Activated naive CD4-positive, alpha-beta T cell treated with anti-CD3 and anti-CD28 coated beads, Interleukin-2, amount 50 U/mL, for 24 hours (primary cell): ENCODE measurements around the gene CALHM5.

Experiments
- H3K27ac Mint-ChIP-seq: one replicate; pipeline ENCODE4 v1.8.0; 2021; ENCODE audit warnings: mild to moderate bottlenecking, mixed read lengths
- H3K27me3 Mint-ChIP-seq: one replicate; pipeline ENCODE4 v1.8.0; 2021; ENCODE audit warnings: mixed read lengths
- H3K36me3 Mint-ChIP-seq: one replicate; pipeline ENCODE4 v1.8.0; 2021; ENCODE audit warnings: mixed read lengths
- H3K4me1 Mint-ChIP-seq: one replicate; pipeline ENCODE4 v1.8.0; 2021; ENCODE audit warnings: mixed read lengths
- H3K4me3 Mint-ChIP-seq: one replicate; pipeline ENCODE4 v1.8.0; 2021; ENCODE audit warnings: mild to moderate bottlenecking, mixed read lengths
- H3K9me3 Mint-ChIP-seq: one replicate; pipeline ENCODE4 v1.8.0; 2021; ENCODE audit warnings: mixed read lengths

The CALHM5 gene

DNA sequence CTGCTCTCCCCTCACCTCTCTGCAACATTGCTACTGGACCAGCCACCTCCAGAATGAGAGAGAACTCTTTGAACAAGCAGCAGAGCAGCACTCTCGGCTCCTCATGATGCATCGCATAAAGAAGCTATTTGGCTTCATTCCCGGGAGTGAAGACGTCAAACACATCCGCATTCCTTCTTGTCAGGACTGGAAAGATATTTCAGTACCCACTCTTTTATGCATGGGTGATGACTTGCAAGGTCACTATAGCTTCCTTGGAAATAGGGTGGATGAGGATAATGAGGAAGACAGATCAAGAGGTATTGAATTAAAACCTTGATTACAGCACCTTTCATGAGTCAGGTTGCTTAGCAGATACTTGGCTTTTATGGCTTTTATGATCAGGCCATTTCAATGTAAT is 46.5 kb downstream of the CALHM5 start:
- Mint-ChIP-seq H3K9me3 (no peaks in the 10 kb centered on the region), H3K4me1 (no peaks in the 10 kb centered on the region), H3K27me3 (peaks cover 10% of the 10 kb centered on the region), H3K4me3 (no peak overlapping the region), H3K36me3 (no peaks in the 10 kb centered on the region), H3K27ac (no peak overlapping the region)

DNA sequence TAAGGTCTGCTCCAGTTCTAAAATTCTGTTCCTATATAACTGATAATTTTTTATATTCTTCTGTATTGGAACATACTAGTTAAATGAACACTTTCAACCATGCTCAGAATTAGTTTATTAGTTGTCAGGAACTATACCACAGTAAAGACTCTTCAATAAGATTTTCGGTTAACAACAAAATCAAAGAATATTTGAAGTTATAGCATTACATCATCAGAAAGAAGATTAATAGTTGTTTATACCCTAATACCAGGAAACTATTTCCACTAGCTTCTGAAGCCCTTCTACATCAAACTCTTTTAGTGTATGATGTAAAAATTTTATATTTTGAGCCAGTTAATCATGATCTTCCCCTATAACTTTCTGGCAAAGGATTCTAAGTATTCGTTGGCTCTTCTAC is 48.7 kb downstream of the CALHM5 start:
- H3K4me3 Mint-ChIP-seq = no peak overlapping the region

DNA sequence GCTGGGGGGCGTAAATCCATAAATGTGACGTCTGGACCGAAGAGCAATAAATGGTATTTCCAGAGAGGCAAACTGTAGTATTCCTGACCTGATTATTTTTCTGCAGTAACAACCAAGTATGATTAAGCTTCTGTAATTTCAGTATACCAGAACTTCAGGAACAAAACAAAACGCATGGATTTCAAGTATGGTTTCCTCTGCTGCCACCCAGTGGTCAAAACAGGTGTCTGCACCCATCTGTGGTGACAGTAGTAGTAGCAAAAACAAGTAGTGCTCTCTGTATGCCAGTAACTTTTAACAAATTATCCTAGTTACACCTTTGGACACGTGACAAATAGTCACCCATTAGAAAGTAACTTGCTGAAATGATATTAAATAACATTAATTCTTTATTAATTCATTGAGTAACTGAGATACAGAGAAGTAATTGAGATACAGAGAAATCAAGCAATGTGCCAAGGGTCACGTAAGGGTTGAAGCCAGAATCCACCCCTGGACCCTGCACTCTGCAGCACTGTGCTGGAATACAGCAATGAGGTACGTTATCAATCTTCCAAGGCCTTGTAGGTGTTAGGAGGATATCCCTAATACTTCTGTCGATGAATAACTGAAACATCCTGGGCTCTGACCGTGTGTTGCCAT is 50.1 kb downstream of the CALHM5 start:
- Mint-ChIP-seq H3K4me3 (no peak overlapping the region), H3K4me1 (peaks cover 9% of the 10 kb centered on the region), H3K9me3 (no peaks in the 10 kb centered on the region), H3K27me3 (peaks cover 7% of the 10 kb centered on the region), H3K27ac (no peak overlapping the region), H3K36me3 (no peaks in the 10 kb centered on the region)

More for the DNA sequence above, 48.7 kb downstream of the CALHM5 start:
- Mint-ChIP-seq H3K27me3 (peaks cover 5% of the 10 kb centered on the region), H3K9me3 (no peaks in the 10 kb centered on the region), H3K4me1 (peaks cover 9% of the 10 kb centered on the region), H3K36me3 (no peaks in the 10 kb centered on the region), H3K27ac (no peak overlapping the region)

DNA sequence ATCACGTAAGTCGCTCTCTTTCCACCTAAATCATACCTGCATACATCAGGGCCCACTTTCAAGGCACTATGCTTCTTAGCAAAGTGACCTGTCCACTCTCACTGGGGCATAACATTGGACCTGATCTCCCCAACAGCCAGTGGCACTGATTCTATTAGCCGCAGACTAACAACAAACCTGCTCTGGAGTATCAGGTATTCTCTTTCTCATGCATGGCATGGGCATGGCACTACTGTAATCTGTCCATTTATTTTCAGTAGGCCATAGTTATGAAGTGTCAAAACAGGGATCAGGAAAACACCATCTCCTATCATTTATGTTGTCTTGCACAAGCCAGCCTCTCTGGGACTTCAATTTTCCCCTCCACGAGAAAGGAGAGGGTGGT is 50.6 kb downstream of the CALHM5 start:
- no peaks in the 10 kb centered on the region for H3K9me3 Mint-ChIP-seq
- peaks cover 9% of the 10 kb centered on the region for H3K4me1 Mint-ChIP-seq
- H3K36me3 Mint-ChIP-seq = no peaks in the 10 kb centered on the region
- H3K27ac Mint-ChIP-seq = no peak overlapping the region
- H3K4me3 Mint-ChIP-seq = no peak overlapping the region
- peaks cover 7% of the 10 kb centered on the region for H3K27me3 Mint-ChIP-seq

DNA sequence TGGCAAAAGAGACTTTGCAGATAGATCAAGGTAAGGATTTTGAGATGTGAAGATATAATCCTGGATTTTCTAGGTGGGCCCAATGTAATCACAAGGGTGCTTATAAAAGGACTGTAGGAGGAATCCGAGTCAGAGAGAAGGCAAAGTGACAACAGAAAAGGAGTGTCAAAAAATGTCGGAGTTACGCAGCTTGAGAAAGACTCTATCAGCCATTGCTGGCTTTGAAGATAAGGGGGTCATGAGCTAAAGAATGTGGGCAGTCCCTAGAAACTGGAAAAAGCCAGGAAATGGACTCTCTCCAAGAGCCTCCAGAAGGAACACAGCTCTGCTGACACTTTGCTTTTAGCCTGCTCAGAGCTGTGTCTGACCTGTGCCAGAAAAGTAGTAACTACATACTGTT is 51.2 kb downstream of the CALHM5 start:
- Mint-ChIP-seq H3K9me3 (no peaks in the 10 kb centered on the region), H3K27ac (no peak overlapping the region), H3K4me1 (peaks cover 9% of the 10 kb centered on the region), H3K36me3 (no peaks in the 10 kb centered on the region), H3K4me3 (no peak overlapping the region), H3K27me3 (peaks cover 7% of the 10 kb centered on the region)

DNA sequence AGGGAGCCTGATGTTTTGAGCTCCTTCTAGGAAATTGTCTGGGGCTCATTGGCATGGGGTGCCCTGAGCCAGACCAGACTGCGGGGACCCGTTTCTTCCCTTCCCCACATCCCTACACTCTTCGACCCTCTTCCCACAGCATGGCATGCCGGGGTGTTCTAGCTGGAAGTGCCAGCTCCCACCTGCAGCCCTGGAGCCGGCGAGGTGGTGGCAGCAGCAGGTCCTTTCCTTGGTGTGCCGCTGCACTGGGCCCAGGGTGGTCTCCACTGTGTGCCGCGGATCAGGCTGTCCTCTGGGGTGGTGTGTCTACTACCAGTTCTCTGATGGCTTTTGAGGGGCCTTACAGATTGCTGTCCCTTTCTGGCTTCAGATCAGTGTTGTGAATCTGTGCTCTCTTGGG is 52.4 kb downstream of the CALHM5 start:
- peaks cover 11% of the 10 kb centered on the region for H3K4me1 Mint-ChIP-seq
- peaks cover 7% of the 10 kb centered on the region for H3K27me3 Mint-ChIP-seq
- H3K9me3 Mint-ChIP-seq = no peaks in the 10 kb centered on the region
- peak overlapping the region; percentile 52 for H3K4me3 Mint-ChIP-seq
- H3K36me3 Mint-ChIP-seq = no peaks in the 10 kb centered on the region
- peak overlapping the region; percentile 27 for H3K27ac Mint-ChIP-seq

DNA sequence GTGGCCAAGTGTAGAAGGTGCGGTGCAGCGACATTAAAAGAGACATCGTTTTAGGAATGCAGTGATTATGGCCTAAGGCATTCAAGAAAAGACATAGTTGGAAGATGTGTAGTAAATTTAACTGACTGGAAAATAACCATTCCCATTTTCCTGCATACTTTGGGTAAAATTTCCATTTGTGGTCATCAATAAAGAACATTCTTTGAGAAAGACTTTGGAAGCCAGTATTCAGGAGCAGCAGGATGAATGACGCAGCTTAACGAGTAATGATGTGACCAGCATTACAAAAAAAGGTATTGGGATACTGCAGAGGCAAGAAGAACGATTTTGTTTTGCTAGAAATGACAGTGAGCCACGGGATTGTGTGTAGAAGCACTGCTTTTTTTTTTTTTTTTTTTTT is 52.9 kb downstream of the CALHM5 start:
- Mint-ChIP-seq H3K4me3 (peak overlapping the region; percentile 52), H3K36me3 (no peaks in the 10 kb centered on the region), H3K4me1 (peaks cover 15% of the 10 kb centered on the region), H3K27me3 (peaks cover 7% of the 10 kb centered on the region), H3K9me3 (no peaks in the 10 kb centered on the region), H3K27ac (peak overlapping the region; percentile 27)

DNA sequence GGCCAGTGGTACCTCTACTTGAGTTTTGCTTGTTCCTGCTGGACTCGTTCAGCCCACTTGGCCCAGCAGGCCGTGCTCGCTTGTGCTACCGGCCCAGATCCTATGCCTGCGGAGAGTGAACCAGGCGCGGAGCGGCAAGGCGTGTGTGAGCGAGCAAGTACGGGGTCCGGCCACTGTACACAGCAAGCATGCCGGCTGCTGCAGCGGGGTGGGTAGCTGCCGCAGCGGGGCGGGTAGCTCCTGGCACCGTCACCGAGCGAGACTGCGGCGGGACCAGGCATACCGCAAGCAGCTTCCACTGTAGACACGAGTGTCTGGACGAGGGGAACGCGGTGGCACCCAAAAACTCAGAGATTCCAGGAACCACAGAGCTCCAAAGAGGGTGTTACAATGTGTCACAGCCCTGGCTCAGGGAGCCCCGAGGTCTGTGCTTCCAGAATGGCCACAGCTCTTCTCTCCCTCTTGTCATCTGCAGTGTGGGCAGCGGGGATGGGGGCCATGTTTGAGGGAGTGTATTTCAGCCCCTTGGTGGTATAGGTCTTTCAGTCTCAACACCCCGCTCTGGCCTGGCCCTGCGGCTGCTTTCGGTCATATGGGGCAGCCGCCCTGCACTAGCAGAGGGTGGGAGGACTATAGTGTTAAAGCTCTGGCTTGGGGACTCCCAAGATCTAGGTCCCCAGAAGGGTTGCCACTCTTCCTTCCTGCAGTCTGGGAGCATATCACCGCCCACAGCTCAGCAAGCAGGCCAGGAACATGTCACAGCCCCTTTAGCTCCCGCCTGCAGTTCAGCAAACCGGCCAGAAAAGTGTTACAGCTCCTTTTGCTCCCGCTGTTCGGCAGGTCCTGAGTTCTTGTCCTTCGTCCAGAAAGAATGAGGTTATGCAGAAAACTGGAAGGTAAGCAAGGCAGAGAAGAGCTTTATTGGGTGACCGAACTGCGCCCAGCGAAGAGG is 53.8 kb downstream of the CALHM5 start:
- Mint-ChIP-seq H3K4me1 (peaks cover 21% of the 10 kb centered on the region), H3K27me3 (peaks cover 7% of the 10 kb centered on the region), H3K9me3 (no peaks in the 10 kb centered on the region), H3K36me3 (no peaks in the 10 kb centered on the region), H3K4me3 (peak overlapping the region; percentile 52), H3K27ac (no peak overlapping the region)

DNA sequence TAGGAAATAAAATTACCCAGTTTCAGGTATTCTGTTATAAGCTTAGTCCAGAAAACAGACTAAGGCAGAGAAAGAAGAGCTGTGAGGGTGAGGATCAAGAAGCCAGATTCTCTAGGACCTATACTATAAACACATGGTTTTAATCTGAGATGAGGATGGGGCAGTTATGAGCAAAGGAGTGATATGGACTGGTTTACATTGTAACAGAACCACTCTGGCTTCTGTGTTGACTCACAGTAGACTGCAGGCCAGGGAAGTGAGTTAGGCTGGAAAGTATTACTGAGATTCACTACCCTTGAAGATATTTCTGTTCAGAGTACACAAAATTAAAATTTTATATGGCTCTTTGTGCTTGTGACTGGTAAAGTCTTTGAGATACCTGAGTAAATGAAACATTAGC is 56.7 kb downstream of the CALHM5 start:
- Mint-ChIP-seq H3K4me1 (peaks cover 41% of the 10 kb centered on the region), H3K27me3 (peaks cover 2% of the 10 kb centered on the region), H3K27ac (peak overlapping the region; percentile 62), H3K36me3 (peaks cover 2% of the 10 kb centered on the region), H3K9me3 (no peaks in the 10 kb centered on the region), H3K4me3 (no peak overlapping the region)

DNA sequence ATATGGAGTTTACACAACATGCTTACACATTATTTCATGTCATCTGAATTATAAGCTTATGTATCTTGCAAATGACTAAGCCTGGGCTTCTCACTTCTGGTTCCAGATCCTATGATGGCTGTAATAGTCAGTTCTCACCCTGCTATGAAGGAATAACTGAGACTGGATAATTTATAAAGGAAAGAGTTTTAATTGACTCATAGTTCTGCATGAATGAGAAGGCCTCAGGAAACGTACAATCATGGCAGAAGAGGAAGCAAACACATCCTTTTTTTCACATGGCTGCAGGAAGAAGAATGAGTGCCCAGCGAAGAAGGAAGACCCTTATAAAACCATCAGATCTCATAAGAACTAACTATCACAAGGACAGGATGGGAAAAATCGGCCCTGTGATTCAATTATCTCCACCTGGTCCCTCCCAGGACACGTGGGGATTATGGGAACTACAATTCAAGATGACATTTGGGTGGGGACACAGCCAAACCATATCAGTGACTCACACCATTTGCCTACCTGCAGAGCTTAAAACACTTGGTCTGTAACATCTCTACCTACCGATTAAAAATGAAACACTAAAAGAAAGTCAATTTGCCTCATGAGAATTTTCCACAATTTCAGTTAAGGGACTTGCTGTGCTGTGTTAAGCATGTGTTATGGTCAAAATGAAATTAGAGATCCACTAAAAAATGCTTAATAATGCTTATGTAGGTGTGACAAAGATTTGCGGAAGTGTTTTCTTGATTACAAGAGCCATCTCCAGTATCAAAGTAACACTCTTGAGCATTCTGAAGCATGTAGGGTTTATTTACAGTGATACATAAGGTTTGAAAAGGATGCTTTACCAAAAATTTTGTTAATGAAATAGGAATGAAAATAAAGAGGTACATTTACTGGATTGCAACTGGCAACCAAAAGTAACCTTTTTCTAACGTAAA is 57.6 kb downstream of the CALHM5 start:
- Mint-ChIP-seq H3K27ac (no peak overlapping the region), H3K4me3 (peak overlapping the region; percentile 51), H3K4me1 (peaks cover 49% of the 10 kb centered on the region), H3K27me3 (peaks cover 2% of the 10 kb centered on the region), H3K36me3 (peaks cover 3% of the 10 kb centered on the region), H3K9me3 (no peaks in the 10 kb centered on the region)

DNA sequence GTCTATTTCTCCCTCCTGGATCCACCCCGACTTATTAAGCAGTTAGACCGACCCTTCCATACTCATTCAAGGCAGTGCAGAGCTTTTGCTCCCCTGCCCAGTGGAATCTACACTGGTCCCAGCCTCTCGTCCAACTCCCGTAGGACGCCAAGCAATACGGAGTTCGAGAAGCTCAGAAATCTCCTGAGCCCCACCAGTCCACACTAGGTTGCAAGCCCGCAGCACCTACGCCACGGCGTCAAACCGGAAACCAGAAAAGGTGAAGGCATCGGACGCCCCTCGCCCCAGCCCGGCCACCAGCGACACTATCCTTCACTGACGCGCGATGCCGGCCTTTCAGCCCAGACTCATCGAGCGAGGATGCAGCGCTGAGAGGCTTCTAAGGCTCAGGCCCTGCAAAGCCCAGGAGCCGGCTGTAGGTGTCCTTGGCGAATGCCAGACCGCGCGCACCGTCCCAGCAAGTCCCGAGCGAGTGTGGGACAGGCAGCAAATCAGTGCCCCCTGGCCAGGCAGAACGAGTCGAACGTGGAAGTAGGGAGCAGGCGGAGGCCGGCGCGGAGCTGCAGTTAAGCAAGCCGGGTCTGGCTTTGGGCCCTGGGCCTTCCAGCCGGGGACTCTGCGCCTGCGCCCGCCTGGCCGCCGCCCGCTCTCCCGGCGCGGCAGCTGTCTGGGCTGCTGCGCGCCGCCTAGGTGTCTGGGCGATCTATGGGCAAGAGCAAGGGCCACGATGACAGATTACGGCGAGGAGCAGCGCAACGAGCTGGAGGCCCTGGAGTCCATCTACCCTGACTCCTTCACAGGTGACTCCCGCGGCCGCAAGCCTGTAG is 59.6 kb downstream of the CALHM5 start, which contains the start of gene RWDD1:
Gene RWDD1, plus strand, starts transcription at position 649 of the 827 bp plus-strand sequence. Its CDS starts 79 bp downstream, at position 728.
- Mint-ChIP-seq H3K9me3 (no peaks in the 10 kb centered on the region), H3K27me3 (no peaks in the 10 kb centered on the region), H3K36me3 (peaks cover 6% of the 10 kb centered on the region), H3K27ac (peak within 1 kb of the TSS; percentile 98), H3K4me1 (peaks cover 54% of the 10 kb centered on the region), H3K4me3 (peak within 1 kb of the TSS; percentile 99)

DNA sequence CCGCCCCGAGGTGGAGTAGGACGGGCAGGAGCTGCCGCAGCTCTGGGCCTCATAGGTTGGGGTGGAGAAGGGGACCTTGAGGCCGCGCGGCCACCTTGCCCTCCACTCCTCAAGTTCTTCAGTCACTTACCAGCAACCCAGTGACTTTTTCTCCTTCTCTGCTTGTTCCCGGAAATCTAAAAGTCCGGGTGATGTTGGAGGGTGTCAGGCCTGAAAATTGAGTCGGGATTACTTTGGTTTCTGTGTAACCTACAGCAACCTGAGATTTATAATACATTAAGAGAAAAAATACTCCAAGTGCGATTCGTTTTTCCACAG is 60.2 kb downstream of the CALHM5 start:
- peak overlapping the region; percentile 99 for H3K4me3 Mint-ChIP-seq
- peaks cover 59% of the 10 kb centered on the region for H3K4me1 Mint-ChIP-seq

DNA sequence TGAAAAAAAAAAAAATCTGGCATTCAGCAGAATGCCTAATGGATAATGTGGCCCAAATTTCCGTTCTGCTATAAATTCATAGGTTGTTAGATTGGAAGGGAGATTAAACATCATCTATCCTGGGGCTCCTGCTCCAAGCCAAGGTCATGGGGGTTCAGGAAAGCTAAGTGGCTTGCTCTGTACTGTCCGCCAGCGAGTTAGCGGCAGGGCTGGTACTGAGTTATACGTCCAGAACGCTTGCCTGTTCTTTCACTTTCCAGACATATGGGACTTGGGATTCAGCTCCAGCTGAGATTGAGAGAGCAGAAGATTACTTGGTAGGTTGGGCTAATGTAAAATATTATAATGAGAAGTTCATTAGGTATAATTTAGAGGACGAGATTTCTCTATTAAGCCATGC is 60.7 kb downstream of the CALHM5 start:
- Mint-ChIP-seq H3K27ac (peak overlapping the region; percentile 96), H3K36me3 (peaks cover 10% of the 10 kb centered on the region), H3K9me3 (no peaks in the 10 kb centered on the region), H3K4me3 (peak overlapping the region; percentile 99), H3K4me1 (peaks cover 64% of the 10 kb centered on the region), H3K27me3 (no peaks in the 10 kb centered on the region)

More for the DNA sequence above, 60.2 kb downstream of the CALHM5 start:
- H3K36me3 Mint-ChIP-seq = peaks cover 10% of the 10 kb centered on the region
- peak overlapping the region; percentile 96 for H3K27ac Mint-ChIP-seq
- H3K27me3 Mint-ChIP-seq = no peaks in the 10 kb centered on the region
- no peaks in the 10 kb centered on the region for H3K9me3 Mint-ChIP-seq
